ENCODE measurements around the gene MEGF9.

The MEGF9 gene

DNA sequence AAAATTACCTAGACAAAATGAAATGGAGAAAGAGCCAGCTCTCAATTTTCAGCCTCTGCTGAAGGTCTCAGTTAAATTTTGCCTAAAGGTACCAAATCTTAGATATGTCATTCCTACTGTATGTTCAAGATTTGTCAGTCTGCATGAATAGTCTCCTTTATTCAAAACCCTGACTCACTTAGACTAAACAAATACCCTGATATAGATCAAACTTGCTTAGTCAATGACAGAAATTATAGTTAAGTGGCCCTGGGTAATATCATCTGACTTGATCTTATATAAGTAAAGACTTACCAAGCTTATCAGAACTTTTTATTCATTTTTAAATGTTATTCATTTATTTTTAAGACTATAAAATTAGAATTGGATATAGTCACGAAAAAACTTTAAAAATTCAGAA is 12.2 kb downstream of the MEGF9 start:
- Histone ChIP-seq H3K27me3 (ENCODE audit: insufficient read depth, low read length) (no peaks in the 10 kb centered on the region), H3F3A (ENCODE audit: insufficient read depth, low read length) (no peaks in the 10 kb centered on the region), H3K4me1 (ENCODE audit: insufficient read depth, low read length, severe bottlenecking) (peaks cover 26% of the 10 kb centered on the region), H3K9ac (ENCODE audit: low read length) (no peak overlapping the region), H3K4me2 (ENCODE audit: low read length) (no peak overlapping the region), H2AFZ (ENCODE audit: low read length) (no peak overlapping the region), H3K27ac (ENCODE audit: low read depth, low read length, poor library complexity, severe bottlenecking) (no peak overlapping the region), H3K79me2 (ENCODE audit: insufficient read depth, low read length) (peaks cover 14% of the 10 kb centered on the region; the same call in 1 of the 2 replicates), H3K9me2 (ENCODE audit: low read depth, low read length) (no peaks in the 10 kb centered on the region), H4K20me1 (ENCODE audit: insufficient read depth, low read length) (no peaks in the 10 kb centered on the region), H3K4me3 (ENCODE audit: low read depth, low read length, poor library complexity, severe bottlenecking) (no peak overlapping the region), H3K9me3 (ENCODE audit: low read length) (no peaks in the 10 kb centered on the region), H3K36me3 (ENCODE audit: insufficient read depth, low read length) (no peaks in the 10 kb centered on the region)
- TF ChIP-seq EZH2 (IDR thresholded peaks at IDR 0.05; ENCODE audit: borderline replicate concordance, low read length): no peak
- no peak for TF ChIP-seq CTCF (IDR thresholded peaks at IDR 0.05; ENCODE audit: low read length)

GRCh38 chr9:120701248-120701647 is 13.0 kb downstream of the MEGF9 start:
- H3K27me3 ChIP-seq (ENCODE audit: insufficient read depth, low read length): no peaks in the 10 kb centered on the region
- H3K27ac ChIP-seq (ENCODE audit: low read depth, low read length, poor library complexity, severe bottlenecking): no peak overlapping the region
- H2AFZ ChIP-seq (ENCODE audit: low read length): no peak overlapping the region
- no peaks in the 10 kb centered on the region for H3K9me2 ChIP-seq (ENCODE audit: low read depth, low read length)
- no peaks in the 10 kb centered on the region for H3K9me3 ChIP-seq (ENCODE audit: low read length)
- H3K9ac ChIP-seq (ENCODE audit: low read length): no peak overlapping the region
- no peaks in the 10 kb centered on the region for H4K20me1 ChIP-seq (ENCODE audit: insufficient read depth, low read length)
- H3K36me3 ChIP-seq (ENCODE audit: insufficient read depth, low read length): no peaks in the 10 kb centered on the region
- H3K79me2 ChIP-seq (ENCODE audit: insufficient read depth, low read length): 0 out of 2 replicates have a peak, but pooled peaks cover 10% of the 10 kb centered on the region
- H3K4me3 ChIP-seq (ENCODE audit: low read depth, low read length, poor library complexity, severe bottlenecking): no peak overlapping the region
- TF ChIP-seq CTCF (IDR thresholded peaks at IDR 0.05; ENCODE audit: low read length) (no peak), EZH2 (IDR thresholded peaks at IDR 0.05; ENCODE audit: borderline replicate concordance, low read length) (no peak)
- no peaks in the 10 kb centered on the region for H3F3A ChIP-seq (ENCODE audit: insufficient read depth, low read length)
- H3K4me1 ChIP-seq (ENCODE audit: insufficient read depth, low read length, severe bottlenecking): peaks cover 23% of the 10 kb centered on the region
- H3K4me2 ChIP-seq (ENCODE audit: low read length): no peak overlapping the region

GRCh38 chr9:120698766-120699165 is 15.5 kb downstream of the MEGF9 start:
- no peak overlapping the region for H3K9ac ChIP-seq (ENCODE audit: low read length)
- H3K27ac ChIP-seq (ENCODE audit: low read depth, low read length, poor library complexity, severe bottlenecking): no peak overlapping the region
- peaks cover 11% of the 10 kb centered on the region for H3K4me1 ChIP-seq (ENCODE audit: insufficient read depth, low read length, severe bottlenecking)
- no peak overlapping the region for H3K4me2 ChIP-seq (ENCODE audit: low read length)
- H3K9me3 ChIP-seq (ENCODE audit: low read length): no peaks in the 10 kb centered on the region
- H3K36me3 ChIP-seq (ENCODE audit: insufficient read depth, low read length): no peaks in the 10 kb centered on the region
- no peaks in the 10 kb centered on the region for H3F3A ChIP-seq (ENCODE audit: insufficient read depth, low read length)
- no peaks in the 10 kb centered on the region for H4K20me1 ChIP-seq (ENCODE audit: insufficient read depth, low read length)
- no peak overlapping the region for H3K4me3 ChIP-seq (ENCODE audit: low read depth, low read length, poor library complexity, severe bottlenecking)
- no peaks in the 10 kb centered on the region for H3K27me3 ChIP-seq (ENCODE audit: insufficient read depth, low read length)
- H3K79me2 ChIP-seq (ENCODE audit: insufficient read depth, low read length): no peaks in the 10 kb centered on the region
- TF ChIP-seq CTCF (IDR thresholded peaks at IDR 0.05; ENCODE audit: low read length): no peak
- TF ChIP-seq EZH2 (IDR thresholded peaks at IDR 0.05; ENCODE audit: borderline replicate concordance, low read length): no peak
- no peaks in the 10 kb centered on the region for H3K9me2 ChIP-seq (ENCODE audit: low read depth, low read length)
- H2AFZ ChIP-seq (ENCODE audit: low read length): no peak overlapping the region

All from OCI-LY1 (cell line).